ENCODE results near the gene SYNGAP1.
A peak's percentile ranks its signal among the peaks of the same experiment; 100 is the strongest.

The SYNGAP1 gene

DNA sequence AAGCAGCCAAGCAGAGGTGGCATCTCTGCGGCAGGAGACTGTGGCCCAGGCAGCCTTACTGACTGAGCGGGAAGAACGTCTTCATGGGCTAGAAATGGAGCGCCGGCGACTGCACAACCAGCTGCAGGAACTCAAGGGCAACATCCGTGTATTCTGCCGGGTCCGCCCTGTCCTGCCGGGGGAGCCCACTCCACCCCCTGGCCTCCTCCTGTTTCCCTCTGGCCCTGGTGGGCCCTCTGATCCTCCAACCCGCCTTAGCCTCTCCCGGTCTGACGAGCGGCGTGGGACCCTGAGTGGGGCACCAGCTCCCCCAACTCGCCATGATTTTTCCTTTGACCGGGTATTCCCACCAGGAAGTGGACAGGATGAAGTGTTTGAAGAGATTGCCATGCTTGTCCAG, 15.0 kb upstream of the SYNGAP1 start:
- DNase-seq (ENCODE audit: low read depth) = no peak

DNA sequence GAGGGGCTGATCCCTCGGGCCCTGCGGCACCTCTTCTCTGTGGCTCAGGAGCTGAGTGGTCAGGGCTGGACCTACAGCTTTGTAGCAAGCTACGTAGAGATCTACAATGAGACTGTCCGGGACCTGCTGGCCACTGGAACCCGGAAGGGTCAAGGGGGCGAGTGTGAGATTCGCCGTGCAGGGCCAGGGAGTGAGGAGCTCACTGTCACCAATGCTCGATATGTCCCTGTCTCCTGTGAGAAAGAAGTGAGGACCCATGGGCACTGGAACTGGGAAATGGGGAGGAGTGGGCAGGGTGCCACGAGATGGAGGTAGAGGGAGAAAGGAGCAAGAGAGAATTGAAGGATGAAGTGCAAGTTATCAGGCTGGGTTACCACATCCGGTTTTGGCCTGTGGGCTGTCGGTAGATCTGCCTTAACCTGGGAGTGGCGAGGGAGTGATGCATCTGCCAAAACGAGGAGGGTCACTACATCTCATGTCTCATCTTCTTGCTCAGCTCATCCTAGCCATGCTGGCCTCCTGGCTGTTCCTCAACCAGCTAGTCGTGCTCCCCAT, 14.4 kb upstream of the SYNGAP1 start:
- DNase-seq (ENCODE audit: low read depth) = no peak

DNA sequence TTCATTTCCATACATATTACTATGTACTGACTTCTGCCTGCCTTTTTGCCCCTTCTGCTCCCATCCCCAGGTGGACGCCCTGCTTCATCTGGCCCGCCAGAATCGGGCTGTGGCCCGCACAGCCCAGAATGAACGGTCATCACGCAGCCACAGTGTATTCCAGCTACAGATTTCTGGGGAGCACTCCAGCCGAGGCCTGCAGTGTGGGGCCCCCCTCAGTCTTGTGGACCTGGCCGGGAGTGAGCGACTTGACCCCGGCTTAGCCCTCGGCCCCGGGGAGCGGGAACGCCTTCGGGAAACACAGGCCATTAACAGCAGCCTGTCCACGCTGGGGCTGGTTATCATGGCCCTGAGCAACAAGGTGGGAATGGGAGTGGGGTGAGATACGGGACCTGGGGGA, 13.7 kb upstream of the SYNGAP1 start:
- no peak for DNase-seq (ENCODE audit: low read depth)

DNA sequence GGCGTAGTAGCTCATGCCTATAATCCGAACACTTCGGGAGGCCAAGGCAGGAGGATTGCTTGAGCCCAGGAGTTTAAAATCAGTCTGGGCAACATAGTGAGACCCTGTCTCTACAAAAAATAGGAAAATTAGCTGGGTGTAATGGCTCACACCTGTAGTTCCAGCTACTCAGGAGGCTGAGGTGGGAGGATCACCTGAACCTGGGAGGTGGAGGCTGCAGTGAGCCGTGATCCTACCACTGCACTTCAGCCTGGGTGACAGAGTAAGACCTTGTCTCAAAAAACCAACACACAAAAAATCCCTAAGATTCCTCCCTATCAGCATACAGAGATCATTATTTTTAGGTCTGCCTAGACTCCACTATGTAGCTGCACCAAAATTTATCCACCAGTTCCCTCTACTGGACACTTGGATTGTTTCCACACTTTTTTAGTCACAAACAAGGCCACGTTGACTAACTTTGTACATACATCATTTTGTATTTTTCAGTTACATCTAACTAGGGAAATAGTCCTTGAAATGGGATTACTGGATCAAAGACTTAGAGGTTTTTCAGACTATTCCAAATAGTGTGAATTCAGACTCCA, 12.6 kb upstream of the SYNGAP1 start:
- DNase-seq (ENCODE audit: low read depth) = no peak

DNA sequence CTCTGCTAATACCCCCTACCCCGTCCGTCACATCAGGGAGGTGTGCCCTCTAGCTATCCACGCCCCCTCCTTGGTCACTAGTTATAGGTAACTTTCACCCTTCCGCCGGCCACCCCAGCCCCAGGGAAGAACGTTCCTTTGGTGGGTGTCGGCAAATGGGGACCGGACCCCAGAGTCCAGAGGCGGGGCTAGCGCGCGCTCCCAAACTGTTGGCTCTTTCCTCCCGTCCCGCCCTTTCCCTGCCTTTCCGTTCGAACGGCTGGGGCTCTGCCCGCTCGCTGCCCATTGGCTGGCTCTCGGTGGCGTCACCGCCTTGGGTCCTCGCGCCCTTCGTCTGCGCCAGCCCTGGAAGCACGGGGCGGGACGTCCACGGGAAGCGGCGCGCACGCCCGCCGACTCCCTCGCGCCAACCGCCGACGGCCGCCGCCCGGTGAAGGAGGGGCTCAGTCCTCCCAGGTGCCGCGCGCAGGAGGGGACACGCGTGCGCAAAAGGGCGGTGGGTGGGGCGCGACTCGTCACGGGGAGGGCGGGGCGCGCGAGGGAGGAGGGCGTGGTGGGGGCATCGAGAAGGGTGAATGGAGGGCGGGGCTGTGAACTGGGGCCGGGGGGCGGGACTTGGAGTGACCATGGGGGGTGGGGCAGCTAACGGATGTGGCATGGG, 9.7 kb upstream of the SYNGAP1 start:
- peak; percentile 90 for DNase-seq (ENCODE audit: low read depth)

DNA sequence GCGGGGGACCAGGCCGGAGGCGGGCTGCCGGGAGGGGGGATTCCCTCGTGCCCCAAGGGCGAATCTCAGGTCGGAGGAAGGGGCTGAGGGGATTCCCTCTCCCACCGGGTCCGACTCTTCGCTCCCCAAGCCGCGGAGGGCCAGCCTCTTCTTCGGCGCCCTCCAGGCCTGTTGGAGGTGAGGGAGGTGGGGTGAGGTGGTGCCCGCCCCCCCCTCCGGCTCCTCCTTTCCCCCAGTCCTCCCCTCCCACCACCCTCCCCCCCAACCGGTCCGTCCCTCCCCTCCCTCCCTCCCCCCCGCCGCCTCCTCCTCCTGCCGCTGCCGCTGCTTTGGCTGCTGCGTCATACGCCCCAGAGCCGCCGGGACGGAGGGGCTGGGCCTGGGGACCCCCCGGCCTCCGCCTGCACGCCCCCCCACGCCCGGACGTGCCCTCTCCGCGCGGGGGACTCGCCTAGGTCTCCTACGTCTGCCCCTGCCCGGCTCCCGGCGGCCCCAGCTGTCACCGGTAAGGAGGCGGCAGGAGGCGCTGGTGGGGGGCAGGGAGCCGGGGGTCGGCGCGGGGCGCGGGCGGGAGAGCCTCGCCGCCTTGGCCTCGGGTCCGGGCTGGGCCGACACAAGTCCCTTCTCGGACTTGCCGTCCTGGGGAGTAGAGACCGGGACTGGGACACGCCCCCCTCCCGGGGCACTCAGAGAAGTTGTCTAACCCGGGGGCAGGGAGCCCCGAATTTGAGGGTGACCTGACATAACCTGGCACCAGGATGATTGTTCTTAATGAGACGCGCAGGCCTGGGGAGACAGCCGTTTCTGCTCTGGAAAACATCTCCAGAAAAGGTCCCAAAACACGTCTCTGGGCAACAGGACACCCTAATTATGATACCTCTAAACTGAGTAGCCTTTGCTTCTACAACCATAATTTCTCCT, 8.9 kb upstream of the SYNGAP1 start, which contains the start of gene PHF1:
Gene PHF1, plus strand, starts transcription at position 304 of the 921 bp plus-strand sequence. CDS start 1,250 bp downstream, outside the sequence.
- no peak for DNase-seq (ENCODE audit: low read depth)

DNA sequence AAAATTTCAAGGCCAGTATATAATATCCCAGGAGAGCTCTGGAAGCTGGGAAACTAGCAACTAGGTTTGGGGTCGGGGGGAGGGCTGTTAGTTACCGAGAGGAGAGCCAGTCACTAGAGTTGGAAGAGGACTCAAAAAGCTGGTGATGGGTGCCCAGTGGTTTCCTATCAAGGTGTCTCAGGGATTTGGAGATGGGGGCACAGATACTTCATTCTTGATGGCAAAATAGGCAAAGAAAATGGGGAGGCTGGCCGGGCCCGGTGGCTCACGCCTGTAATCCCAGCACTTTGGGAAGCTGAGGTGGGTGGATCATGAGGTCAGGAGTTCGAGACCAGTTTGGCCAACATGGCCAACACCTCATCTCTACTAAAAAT, 8.2 kb upstream of the SYNGAP1 start:
- no peak for DNase-seq (ENCODE audit: low read depth)

DNA sequence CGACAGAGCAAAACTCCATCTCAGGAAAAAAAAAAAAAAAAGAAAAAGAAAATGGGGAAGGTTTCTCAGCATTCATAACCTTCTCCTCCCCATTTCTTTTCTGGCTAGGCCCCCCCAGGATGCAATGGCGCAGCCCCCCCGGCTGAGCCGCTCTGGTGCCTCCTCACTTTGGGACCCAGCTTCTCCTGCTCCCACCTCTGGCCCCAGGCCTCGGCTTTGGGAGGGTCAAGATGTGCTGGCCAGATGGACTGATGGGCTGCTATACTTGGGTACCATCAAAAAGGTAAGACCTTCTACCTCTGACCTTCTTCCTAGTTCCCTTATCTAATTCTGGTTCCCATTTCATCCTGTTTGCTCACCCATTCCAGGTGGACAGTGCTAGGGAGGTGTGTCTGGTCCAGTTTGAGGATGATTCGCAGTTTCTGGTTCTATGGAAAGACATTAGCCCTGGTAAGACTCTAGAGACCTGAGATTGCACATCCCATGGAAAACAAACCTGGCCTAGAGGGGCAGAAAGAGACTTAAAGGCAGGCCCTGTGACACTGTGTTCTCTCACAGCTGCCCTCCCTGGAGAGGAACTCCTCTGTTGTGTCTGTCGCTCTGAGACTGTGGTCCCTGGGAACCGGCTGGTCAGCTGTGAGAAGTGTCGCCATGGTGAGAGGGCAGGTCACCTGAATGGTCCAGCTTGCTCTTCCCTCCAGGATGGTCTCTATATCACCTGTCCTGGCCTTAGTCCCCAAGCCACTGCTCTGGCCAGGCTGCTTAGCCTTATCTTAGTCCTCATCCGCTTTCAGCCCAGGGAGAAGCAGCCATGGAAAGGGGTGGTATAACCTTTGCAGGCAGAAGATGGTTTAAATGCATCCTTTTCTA, 7.5 kb upstream of the SYNGAP1 start:
- DNase-seq (ENCODE audit: low read depth) = no peak

DNA sequence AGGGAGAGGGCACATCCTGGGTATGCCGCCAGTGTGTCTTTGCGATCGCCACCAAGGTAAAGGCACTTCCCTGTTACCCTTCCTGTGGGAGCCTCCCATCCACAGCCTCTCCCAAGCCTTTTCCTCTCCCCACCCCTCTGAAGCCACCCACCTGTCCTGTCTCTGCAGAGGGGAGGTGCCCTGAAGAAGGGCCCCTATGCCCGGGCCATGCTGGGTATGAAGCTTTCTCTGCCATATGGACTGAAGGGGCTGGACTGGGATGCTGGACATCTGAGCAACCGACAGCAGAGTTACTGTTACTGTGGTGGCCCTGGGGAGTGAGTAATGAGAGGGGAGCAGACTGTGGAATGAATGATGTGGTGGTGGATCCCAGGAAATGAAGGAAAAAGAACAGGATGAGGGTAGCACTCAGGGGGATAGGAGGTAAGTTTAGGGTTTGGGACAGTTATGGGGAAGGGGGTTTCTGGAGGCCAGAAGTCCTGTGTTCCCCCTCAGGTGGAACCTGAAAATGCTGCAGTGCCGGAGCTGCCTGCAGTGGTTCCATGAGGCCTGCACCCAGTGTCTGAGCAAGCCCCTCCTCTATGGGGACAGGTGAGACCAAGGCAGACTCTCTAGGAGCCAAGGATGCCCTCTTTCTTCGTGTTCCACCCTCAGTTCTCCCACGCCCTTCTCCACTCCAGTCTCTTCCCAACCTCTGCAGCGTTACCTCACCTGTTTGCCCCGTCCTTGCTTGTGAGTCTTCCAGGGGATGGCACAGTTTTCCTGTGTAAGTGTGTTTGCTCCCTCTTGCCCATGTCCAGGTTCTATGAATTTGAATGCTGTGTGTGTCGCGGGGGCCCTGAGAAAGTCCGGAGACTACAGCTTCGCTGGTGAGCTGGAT, 6.4 kb upstream of the SYNGAP1 start:
- DNase-seq (ENCODE audit: low read depth) = no peak

DNA sequence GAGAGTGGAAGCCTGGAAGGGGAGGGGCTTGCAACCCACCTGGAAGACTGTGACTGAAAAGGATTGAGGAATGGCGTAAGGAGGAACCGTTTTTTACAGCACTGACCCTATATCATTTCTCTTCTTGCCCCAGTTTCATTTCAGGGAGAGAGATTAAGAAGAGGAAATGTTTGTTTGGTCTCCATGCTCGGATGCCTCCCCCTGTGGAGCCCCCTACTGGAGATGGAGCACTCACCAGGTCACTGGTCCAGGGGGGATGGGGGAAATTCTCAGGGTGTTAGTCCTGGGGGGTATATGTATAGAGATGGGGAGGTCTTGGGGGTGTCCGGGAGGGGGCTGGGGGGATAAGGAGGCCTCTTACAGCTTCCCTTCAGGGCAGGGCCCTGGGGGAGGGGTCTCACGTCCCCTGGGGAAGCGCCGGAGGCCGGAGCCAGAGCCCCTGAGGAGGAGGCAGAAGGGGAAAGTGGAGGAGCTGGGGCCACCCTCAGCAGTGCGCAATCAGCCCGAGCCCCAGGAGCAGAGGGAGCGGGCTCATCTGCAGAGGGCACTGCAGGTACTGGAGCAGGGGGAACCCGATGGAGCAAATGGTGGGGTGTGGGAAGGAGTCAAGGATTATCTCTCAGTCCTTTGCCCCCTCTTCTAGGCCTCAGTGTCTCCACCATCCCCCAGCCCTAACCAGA, 5.1 kb upstream of the SYNGAP1 start:
- DNase-seq (ENCODE audit: low read depth) = no peak

DNA sequence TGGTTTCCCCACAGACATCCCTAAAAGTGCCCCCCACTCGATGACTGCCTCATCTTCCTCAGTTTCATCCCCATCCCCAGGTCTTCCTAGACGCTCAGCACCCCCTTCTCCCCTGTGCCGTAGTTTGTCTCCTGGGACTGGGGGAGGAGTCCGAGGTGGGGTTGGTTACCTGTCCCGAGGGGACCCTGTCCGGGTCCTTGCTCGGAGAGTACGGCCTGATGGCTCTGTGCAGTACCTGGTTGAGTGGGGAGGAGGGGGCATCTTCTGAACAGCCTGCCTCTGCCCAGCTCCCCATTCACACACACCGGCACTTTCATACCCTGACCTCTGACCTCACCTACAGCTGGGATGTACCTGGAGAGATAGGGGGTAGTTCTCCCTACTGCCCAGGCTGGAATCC, 4.0 kb upstream of the SYNGAP1 start:
- DNase-seq (ENCODE audit: low read depth) = no peak

DNA sequence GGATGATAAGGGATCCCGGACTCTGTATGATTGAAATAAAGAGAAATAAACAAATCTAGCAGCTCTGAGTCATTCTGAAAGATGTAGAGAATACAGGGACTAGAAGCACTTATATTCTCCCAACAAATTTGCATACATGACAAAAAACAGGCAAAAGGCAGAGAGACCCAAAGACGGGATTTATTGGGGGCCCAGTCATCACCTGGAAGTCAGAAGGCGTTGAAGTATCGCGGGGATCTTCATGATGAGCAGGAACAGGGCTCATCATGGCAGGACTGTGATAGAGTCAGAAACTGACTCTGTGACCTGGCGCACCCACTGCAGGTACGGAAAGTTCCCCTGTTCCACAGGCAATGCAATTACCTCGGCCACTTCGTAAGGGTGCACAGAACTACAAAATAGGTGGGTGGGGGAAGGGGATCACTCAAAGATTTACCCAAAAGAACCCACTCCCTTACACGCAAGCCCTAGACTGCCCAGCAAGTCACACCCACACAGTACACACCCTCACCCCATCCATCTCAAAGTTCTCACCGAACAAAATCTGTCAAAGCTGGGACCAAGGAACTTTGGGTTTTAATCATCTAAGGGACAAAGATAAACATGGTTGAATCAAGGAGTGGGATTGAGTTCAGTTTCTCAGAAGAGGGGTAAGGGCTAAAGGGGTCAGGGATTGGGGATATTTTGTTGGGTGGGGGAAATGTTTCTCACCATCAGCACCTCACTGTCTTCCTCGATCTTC, 3.3 kb upstream of the SYNGAP1 start:
- DNase-seq (ENCODE audit: low read depth) = no peak

DNA sequence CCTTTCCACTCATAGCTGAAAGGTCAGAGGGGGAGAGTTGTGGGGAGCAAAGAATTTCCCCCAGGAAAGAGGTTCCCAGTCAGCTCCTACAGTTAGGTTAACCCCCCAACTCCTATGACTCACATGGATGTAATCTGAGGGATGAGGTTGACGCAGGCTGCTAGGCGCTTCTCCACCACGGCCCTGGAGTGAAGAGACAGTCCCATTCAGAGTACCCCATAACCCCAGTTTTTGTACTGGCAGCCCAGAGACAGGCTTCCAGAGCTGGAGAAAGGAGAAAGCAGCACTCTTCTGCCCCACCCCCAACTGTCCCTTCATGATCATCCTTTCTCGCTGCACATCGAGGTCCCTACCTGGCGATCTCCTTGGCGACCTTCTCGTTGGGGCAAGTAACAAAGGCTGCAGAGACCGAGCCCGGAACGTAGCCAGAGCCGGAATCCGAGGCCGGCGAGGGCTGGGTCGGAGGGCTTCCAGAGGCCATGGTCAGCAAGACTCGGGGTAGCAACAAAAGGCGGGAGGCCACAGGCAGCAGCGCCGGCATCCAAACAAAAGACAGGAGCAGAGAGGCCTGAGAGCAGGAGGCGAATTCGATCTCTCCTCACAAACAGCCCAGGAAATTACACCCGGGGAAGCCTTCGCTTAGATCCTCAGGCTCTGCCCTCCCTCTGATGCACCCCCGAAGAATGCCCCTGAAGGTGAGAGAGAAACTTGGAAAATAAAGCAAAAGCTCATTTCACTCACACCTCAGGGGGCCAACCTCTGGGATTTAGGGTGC, 2.5 kb upstream of the SYNGAP1 start:
- DNase-seq (ENCODE audit: low read depth) = peak; percentile 77

DNA sequence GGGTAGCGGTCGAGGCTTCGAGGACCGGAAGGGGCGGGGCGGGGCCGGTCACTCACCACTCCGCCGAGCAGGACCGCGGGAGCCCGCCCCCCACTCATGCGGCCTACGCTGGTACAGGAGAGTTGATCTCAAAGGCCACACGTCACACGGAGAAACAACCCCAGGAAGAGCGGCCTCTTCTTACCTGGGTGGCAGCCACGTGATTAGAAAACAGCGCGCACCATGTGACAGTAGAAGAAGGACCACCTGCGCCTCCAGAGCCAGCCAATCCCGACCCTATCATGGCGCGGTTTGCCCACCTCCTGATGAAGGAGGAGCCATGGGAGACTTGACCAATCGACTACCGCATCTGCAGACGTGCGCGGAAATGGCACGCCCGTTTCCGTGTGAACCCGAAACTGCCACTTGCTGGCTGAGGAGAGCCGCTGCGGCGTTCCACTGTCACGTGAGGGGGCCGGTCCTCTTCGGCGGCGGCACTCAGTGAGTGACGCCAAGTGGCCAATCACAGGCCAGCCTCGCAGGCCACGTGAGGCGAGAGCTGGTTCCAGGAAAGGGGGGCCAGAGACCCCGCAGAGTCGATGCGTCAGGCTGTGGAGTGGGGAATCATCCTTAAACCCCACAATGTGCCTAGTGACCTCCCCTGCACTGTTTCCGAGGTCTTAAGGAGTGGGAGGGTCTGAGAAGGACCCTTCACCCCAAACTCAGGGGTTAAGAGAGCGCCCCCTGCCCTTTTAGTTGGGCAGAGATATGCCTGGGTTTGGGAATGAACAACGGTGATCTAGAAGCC, 1.8 kb upstream of the SYNGAP1 start, which contains the start of gene CUTA:
Gene CUTA, minus strand, starts transcription at position 205 of the 787 bp plus-strand sequence. Its CDS starts 107 bp downstream, at position 98.
- peak; percentile 96 for DNase-seq (ENCODE audit: low read depth)

DNA sequence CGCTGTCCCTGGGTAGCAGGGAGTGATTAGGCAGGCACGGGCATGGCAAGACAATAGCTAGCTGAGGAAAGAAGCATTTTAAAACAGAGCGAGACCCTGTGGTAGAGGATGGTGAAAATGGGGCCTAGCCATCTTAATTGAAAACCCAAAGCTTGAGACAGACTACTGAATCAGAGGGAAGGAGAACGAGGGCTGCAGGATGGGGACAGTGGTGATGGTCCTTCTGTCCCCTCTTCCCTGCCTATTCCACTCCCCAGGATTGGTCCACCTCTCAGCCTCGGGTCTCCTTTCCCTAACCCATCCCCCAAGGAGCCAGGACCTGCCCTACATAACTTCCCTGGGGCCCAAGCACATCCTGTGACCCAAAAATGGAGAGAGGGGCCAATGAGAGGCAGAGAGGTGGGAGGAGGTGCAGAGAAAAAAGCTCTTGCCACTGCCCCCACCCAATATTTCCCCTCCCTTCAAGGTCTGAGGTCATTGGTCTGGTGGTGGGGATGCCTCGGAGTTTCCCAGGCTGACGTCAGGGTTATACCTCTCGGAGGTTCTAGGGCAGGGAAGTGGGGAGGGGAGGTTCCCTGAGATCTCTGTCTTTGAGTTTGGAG, 1.1 kb upstream of the SYNGAP1 start:
- no peak for DNase-seq (ENCODE audit: low read depth)

DNA sequence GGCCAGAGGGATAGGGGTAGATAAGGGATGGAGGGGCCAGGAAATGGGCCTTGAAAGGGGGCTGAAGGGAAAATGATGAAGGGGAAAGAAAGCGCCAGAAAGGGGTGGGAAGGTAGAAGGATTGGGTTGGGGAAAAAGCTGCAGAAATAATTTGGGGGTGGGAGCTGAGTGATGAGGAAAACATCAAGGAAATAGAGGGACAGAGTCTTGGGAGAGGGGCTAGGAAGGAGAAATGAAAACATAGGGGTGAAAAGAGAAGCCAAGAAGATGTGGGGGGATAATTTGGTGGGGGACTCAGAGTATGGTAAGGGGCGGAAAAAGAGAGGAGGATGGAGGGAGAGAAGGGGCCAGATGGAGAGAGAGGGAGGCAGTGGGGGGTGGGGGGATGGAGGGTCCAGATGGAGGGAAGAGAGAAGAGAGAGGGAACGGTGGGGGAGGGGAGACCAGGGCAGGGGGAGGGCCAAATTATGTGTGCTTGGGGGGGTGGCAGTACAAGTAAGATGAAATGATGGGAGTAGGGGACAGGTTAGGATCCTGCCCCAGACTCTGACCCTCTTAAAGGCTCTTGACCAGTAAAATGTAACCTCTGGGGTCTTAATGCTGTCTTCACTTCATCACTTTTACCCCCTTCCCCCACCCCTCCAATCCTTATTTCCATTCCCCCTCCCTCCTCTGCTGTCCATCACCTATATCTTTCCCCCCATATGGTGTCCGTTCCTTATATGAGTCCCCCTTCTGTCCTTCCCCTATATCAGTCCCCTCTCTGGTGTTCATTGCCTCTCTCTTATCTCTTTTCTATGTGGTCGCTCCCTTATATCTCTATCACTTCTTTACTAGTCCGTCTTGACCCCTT, 852 bp downstream of the SYNGAP1 start:
- no peak for DNase-seq (ENCODE audit: low read depth)
